K562 (cell line): ENCODE measurements around the gene ACER3. TPM values are rescaled to one million over a fixed set of nuclear protein-coding genes. Genes with fewer than 3 reads are reported as not detected.

Experiments
- DPF2 ChIP-seq: fragments of 450-650 bp; IDR thresholded peaks from 2 replicates; pipeline ENCODE4 v1.6.1; 2016
- ESRRA ChIP-seq: fragments of 450-650 bp; IDR thresholded peaks from 2 replicates; pipeline ENCODE4 v1.6.1; 2014; ENCODE audit warnings: low read depth, mild to moderate bottlenecking, moderate library complexity, borderline replicate concordance
- GABPA ChIP-seq: fragments of 200-800 bp; sonication (Bioruptor generic); conservative IDR thresholded peaks from 2 replicates; pipeline ENCODE4 v1.6.1; 2016; ENCODE audit warnings: low read depth, missing genetic modification characterization, missing compliant biosample characterization
- MECOM ChIP-seq: fragments of 250-450 bp; sonication (Bioruptor Pico); IDR thresholded peaks from 2 replicates; pipeline ENCODE4 v1.8.0; 2022; ENCODE audit warnings: inconsistent platforms
- RHOXF2B ChIP-seq: fragments of 250-450 bp; sonication (Bioruptor Pico); conservative IDR thresholded peaks from 2 replicates; pipeline ENCODE4 v1.5.1; 2021
- SETDB1 ChIP-seq: IDR thresholded peaks from one replicate; pipeline ENCODE4 v1.6.1; 2012; ENCODE audit warnings: low read length, control low read depth, inconsistent platforms
- SP1 ChIP-seq: sonication (generic); formaldehyde crosslinking; IDR thresholded peaks from 2 replicates; pipeline ENCODE4 v1.8.1; 2022; ENCODE audit warnings: mild to moderate bottlenecking, missing genetic modification reagents
- ZNF121 ChIP-seq: sonication (generic); formaldehyde crosslinking; conservative IDR thresholded peaks from 2 replicates; pipeline ENCODE4 v1.8.0; 2022; ENCODE audit warnings: missing genetic modification reagents
- ZNF551 ChIP-seq: fragments of 250-450 bp; sonication (Bioruptor Pico); IDR thresholded peaks from 2 replicates; pipeline ENCODE4 v1.5.0; 2021; ENCODE audit warnings: mild to moderate bottlenecking, moderate library complexity
- polyA plus RNA-seq, 8 experiments: library from polyadenylated mRNA; depleted of rRNA in 4 of 8; stranded (reverse) in 5 of 8; unstranded in 3 of 8; fragments of >200 nt; fragmentation: Nextera tagmentation in 2 of 8; fragmentation: Illumina TruSeq in 1 of 8; extraction: Ambion mirVana in 2 of 8; extraction: Trizol in 1 of 8; gene quantifications; 2 replicates each; pipeline versions ENCODE4 v1.2.1 to v1.2.3, GENCODE V29; 2011 to 2014; ENCODE audit warnings: inconsistent platforms in 1 of 8, missing spikeins in 1 of 8
- total RNA-seq, 7 experiments: library from RNA; depleted of rRNA in 6 of 7; stranded (reverse); fragments of >200 nt in 6 of 7; fragmentation: Illumina TruSeq in 2 of 7; extraction: Trizol in 2 of 7; gene quantifications; 2 replicates each; pipeline versions ENCODE4 v1.2.1 to v1.2.3, GENCODE V29; 2011 to 2021; ENCODE audit warnings: low replicate concordance in 1 of 7
- TF ChIP-seq, protein P1 (sequence below): conservative IDR thresholded peaks from 2 replicates; pipeline ENCODE4 v1.6.1; 2011; ENCODE audit warnings: low read depth, mild to moderate bottlenecking, low read length; ENCODE audit not compliant: control insufficient read depth

The ACER3 gene
- total and polyA plus RNA-seq, 9 of the 15 experiments (the other 6 are each of a cell fraction or from before 2014, with no cell fraction given), result 2.0 to 23.8 (median 9.5) TPM

- TF ChIP-seq ZNF121 (CRISPR knock-in tag) (no peak), GABPA (tag) (no peak), DPF2 (peak; percentile 45; the same call in 1 of the 2 replicates), RHOXF2B (no peak), ZNF551 (CRISPR knock-in tag) (no peak), MECOM (CRISPR knock-in tag) (no peak), SETDB1 (no peak), ESRRA (peak; percentile 94), SP1 (CRISPR knock-in tag) (no peak)
- TF ChIP-seq, protein P1, sequence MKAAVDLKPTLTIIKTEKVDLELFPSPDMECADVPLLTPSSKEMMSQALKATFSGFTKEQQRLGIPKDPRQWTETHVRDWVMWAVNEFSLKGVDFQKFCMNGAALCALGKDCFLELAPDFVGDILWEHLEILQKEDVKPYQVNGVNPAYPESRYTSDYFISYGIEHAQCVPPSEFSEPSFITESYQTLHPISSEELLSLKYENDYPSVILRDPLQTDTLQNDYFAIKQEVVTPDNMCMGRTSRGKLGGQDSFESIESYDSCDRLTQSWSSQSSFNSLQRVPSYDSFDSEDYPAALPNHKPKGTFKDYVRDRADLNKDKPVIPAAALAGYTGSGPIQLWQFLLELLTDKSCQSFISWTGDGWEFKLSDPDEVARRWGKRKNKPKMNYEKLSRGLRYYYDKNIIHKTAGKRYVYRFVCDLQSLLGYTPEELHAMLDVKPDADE, result no peak
Observed at GRCh38 chr11:76835928-76836612, 24.6 kb upstream of the ACER3 start (continued).
